GM06990 (cell line): Measurements from ENCODE around the gene MTIF3.
A peak's percentile ranks its signal among the peaks of the same experiment; 100 is the strongest.

ENCODE experiments used
- DNase-seq: peaks from one replicate; pipeline ENCODE4 v3.0.0-alpha.2; 2011; ENCODE audit not compliant: insufficient read length; ENCODE audit errors: extremely low read depth
- H3K27me3 ChIP-seq: replicated peaks from 2 replicates; pipeline ENCODE4 v1.6.0; 2011; ENCODE audit warnings: low read length; ENCODE audit not compliant: control insufficient read depth, insufficient read depth
- H3K36me3 ChIP-seq: 2 replicates; pipeline ENCODE4 v1.5.1; 2011; ENCODE audit warnings: low read length; ENCODE audit not compliant: control insufficient read depth, insufficient read depth
- H3K4me3 ChIP-seq: replicated peaks from 2 replicates; pipeline ENCODE4 v1.5.1; 2011; ENCODE audit warnings: low read depth, mild to moderate bottlenecking, control low read depth, low read length
- TF ChIP-seq, protein P1 (sequence below): IDR thresholded peaks from 2 replicates; pipeline ENCODE4 v1.5.1; 2011; ENCODE audit warnings: low read length, control low read depth, mild to moderate bottlenecking, inconsistent platforms; ENCODE audit not compliant: insufficient read depth, poor library complexity, severe bottlenecking

Gene MTIF3

GRCh38 chr13:27466513-27466912 is 16.1 kb upstream of the MTIF3 start:
- H3K36me3 ChIP-seq = no peaks in the 10 kb centered on the region
- TF ChIP-seq, protein P1, sequence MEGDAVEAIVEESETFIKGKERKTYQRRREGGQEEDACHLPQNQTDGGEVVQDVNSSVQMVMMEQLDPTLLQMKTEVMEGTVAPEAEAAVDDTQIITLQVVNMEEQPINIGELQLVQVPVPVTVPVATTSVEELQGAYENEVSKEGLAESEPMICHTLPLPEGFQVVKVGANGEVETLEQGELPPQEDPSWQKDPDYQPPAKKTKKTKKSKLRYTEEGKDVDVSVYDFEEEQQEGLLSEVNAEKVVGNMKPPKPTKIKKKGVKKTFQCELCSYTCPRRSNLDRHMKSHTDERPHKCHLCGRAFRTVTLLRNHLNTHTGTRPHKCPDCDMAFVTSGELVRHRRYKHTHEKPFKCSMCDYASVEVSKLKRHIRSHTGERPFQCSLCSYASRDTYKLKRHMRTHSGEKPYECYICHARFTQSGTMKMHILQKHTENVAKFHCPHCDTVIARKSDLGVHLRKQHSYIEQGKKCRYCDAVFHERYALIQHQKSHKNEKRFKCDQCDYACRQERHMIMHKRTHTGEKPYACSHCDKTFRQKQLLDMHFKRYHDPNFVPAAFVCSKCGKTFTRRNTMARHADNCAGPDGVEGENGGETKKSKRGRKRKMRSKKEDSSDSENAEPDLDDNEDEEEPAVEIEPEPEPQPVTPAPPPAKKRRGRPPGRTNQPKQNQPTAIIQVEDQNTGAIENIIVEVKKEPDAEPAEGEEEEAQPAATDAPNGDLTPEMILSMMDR = no peak
- H3K27me3 ChIP-seq = no peaks in the 10 kb centered on the region
- no peak for DNase-seq
- no peak overlapping the region for H3K4me3 ChIP-seq

DNA sequence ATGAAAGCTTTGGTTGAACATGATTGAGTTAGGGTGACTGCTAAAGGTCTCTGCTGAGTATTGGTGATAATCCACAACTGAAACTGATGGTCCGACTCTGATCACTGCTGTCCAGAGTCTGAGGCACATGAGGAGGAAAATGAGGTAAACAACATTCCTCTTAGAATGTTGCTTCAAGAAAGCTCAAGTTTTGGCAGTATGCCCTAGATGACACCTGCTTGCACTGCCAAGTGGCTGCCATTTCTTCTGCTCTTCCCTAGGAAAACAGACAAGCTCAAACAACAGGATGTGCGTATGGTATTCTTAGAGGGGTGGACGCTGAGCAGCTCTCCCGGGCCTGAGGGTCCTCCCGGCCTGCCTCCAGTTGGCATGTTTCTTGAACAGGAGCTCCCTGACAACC is 15.2 kb upstream of the MTIF3 start:
- H3K27me3 ChIP-seq = no peaks in the 10 kb centered on the region
- H3K36me3 ChIP-seq = no peaks in the 10 kb centered on the region
- H3K4me3 ChIP-seq = no peak overlapping the region
- TF ChIP-seq, protein P1 = no peak
- no peak for DNase-seq

- H3K27me3 ChIP-seq = no peaks in the 10 kb centered on the region
- H3K4me3 ChIP-seq = no peak overlapping the region
- TF ChIP-seq, protein P1 = no peak
- H3K36me3 ChIP-seq = no peaks in the 10 kb centered on the region
- no peak for DNase-seq
Observed at GRCh38 chr13:27463500-27463899, 13.1 kb upstream of the MTIF3 start.

- TF ChIP-seq, protein P1 = no peak
Observed at GRCh38 chr13:27461940-27462584, 11.7 kb upstream of the MTIF3 start.

DNA sequence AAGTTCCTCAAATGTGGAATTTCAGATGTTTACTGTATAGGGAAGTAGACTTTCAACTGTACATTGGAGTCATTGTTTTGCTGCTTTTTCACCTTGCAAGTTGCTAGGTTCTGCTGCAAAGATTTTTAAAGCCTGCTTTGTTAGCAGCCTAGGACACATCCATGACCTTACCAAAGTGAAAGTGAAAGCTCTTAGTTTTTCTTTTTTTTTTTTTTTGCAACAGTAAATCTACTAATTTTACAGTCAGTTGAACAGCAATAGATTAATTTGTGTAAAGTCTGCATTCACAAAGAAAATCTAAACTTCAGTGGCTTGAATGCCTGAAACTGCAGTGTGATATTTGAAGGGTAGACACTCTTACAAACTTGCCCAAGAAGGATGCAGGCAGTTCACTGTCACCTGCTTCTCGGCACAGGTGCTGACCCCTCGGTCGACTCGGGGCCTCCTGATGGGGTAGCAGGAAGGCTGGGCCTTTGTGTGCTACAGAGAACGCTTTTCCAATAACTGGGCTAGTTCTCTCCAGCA is 5.0 kb upstream of the MTIF3 start:
- DNase-seq = peak; percentile 44
- Histone ChIP-seq H3K36me3 (no peaks in the 10 kb centered on the region), H3K27me3 (no peaks in the 10 kb centered on the region), H3K4me3 (peak overlapping the region; percentile 38)
- TF ChIP-seq, protein P1 = no peak

More at GRCh38 chr13:27461940-27462584, 11.7 kb upstream of the MTIF3 start:
- H3K27me3 ChIP-seq = no peaks in the 10 kb centered on the region
- DNase-seq = no peak
- H3K36me3 ChIP-seq = no peaks in the 10 kb centered on the region
- H3K4me3 ChIP-seq = no peak overlapping the region
